Measurements from ENCODE around the gene SLC7A10.
"Not testable (repeated sequence)": the region's sequence is repeated elsewhere in the genome, so short reads cannot be mapped to it uniquely, and the experiment has no call there.

Gene SLC7A10

DNA sequence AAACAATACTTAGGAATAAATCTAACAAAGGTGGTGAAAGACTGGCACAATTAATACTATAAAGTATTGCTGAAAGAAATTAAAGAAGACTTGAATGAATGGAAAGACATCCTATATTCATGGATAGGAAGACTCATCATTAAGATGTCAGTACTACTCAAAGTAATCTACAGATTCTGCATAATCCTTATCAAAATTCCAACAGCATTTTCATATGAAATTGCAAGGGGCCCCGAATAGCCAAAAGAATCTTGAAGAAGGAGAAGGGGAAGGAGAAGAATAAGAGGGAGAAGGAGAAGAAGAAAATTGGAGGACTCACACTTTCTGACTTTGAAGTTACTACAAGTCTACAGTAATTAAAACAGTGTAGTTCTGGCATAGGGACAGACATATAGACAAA lies 57.1 kb downstream of the SLC7A10 start:
- no peak for TF ChIP-seq CTCF (IDR thresholded peaks at IDR 0.05; ENCODE audit: insufficient read depth, low read depth, low read length, missing control alignments)
- H3K4me3 ChIP-seq (ENCODE audit: low read length), result no peak overlapping the region
- DNase-seq (ENCODE audit: low read depth), result no peak

DNA sequence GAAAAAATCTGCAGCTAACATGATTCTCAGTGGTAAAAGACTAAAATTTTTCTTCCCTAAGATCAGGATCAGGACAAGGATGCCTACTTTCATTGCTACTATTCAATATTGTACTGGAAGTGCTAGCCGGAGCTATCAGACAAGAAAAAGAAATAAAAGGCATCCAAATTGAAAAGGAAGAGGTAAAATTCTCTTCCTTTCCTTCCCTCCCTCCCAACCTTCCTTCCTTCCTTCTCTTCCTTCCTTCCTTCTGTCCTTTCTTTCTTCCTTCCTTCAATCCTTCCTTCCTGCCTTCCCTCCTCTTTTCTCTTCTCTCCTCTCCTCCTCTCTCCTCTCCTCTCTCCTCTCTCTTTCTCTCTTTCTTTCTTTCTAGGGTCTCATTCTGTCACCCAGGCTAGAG lies 58.2 kb downstream of the SLC7A10 start:
- H3K4me3 ChIP-seq (ENCODE audit: low read length), result no peak overlapping the region
- DNase-seq (ENCODE audit: low read depth), result no peak
- no peak for TF ChIP-seq CTCF (IDR thresholded peaks at IDR 0.05; ENCODE audit: insufficient read depth, low read depth, low read length, missing control alignments)

- not testable (repeated sequence) for H3K4me3 ChIP-seq (ENCODE audit: low read length); DNase-seq (ENCODE audit: low read depth)
These were observed 59.6 kb downstream of the SLC7A10 start for GRCh38 chr19:33166037-33166436.

DNA sequence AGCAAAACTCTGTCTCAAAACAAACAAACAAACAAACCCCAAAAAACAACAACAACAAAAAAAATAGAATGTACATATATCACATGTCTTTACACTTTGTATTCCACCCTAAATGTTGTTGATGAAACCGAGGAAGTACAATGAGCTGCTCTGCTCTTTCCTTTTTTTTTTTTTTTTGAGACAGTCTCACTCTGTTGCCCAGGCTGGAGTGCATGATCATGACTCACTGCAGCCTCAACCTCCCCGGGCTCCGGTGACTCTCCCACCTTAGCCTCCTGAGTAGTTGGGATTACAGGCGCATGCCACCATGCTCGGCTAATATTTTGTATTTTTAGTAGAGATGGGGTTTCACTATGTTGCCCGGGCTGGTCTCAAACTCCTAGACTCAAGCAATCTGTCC lies 62.2 kb downstream of the SLC7A10 start:
- H3K4me3 ChIP-seq (ENCODE audit: low read length), result no peak overlapping the region
- TF ChIP-seq CTCF (IDR thresholded peaks at IDR 0.05; ENCODE audit: insufficient read depth, low read depth, low read length, missing control alignments), result no peak
- DNase-seq (ENCODE audit: low read depth), result no peak

DNA sequence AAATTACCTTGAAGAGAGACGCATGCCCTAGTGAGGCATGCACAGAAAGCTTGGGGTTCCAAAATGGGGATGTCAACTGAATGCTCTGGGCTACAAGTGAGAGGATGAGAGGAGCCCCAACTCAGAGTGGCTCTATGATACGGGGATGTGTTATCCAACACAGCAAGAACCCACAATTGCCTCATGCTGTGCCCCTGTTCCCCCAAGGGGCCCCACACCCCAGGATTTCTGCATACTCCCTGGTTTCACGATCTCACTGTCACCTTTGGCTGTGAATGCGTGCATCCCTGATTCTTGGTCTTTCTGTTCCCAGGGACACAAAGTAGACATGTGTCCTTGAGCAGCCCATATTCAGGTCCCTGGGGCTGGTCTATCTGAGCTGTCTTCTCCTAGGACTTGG lies 64.4 kb downstream of the SLC7A10 start:
- no peak for TF ChIP-seq CTCF (IDR thresholded peaks at IDR 0.05; ENCODE audit: insufficient read depth, low read depth, low read length, missing control alignments)
- DNase-seq (ENCODE audit: low read depth), result no peak
- H3K4me3 ChIP-seq (ENCODE audit: low read length), result no peak overlapping the region

- DNase-seq (ENCODE audit: low read depth), result no peak
- H3K4me3 ChIP-seq (ENCODE audit: low read length), result no peak overlapping the region
- TF ChIP-seq CTCF (IDR thresholded peaks at IDR 0.05; ENCODE audit: insufficient read depth, low read depth, low read length, missing control alignments), result no peak
These were observed 65.8 kb downstream of the SLC7A10 start for GRCh38 chr19:33159893-33160292.

- TF ChIP-seq CTCF (IDR thresholded peaks at IDR 0.05; ENCODE audit: insufficient read depth, low read depth, low read length, missing control alignments), result no peak
- no peak for DNase-seq (ENCODE audit: low read depth)
- no peak overlapping the region for H3K4me3 ChIP-seq (ENCODE audit: low read length)
These were observed 66.5 kb downstream of the SLC7A10 start for GRCh38 chr19:33159149-33159548.
